Astrocyte (in vitro differentiated cells and primary cell): ENCODE measurements around the gene FCN3. TPM values are rescaled to one million over a fixed set of nuclear protein-coding genes. Genes with fewer than 3 reads are reported as not detected.
A peak's percentile ranks its signal among the peaks of the same experiment; 100 is the strongest.

Experiments used
- DNase-seq: peaks from one replicate; pipeline ENCODE4 v3.0.0-alpha.2; 2010; ENCODE audit warnings: low read depth
- FAIRE-seq: peaks from 2 replicates; lab custom pipeline; 2011; peaks lifted over from hg19 to GRCh38; lab: Jason Lieb, UNC
- H2AFZ ChIP-seq: 2 replicates; pipeline ENCODE4 v1.6.0; 2012; ENCODE audit warnings: low read depth, low read length, inconsistent platforms
- H3K27ac ChIP-seq: 2 replicates; pipeline ENCODE4 v1.5.1; 2011; ENCODE audit warnings: low read depth, low read length, inconsistent platforms
- H3K27me3 ChIP-seq: 2 replicates; pipeline ENCODE4 v1.6.0; 2011; ENCODE audit warnings: low read length, inconsistent platforms; ENCODE audit not compliant: insufficient read depth
- H3K36me3 ChIP-seq: 2 replicates; pipeline ENCODE4 v1.5.1; 2011; ENCODE audit warnings: low read length, inconsistent platforms; ENCODE audit not compliant: insufficient read depth
- H3K4me1 ChIP-seq: 2 replicates; pipeline ENCODE4 v1.5.1; 2011; ENCODE audit warnings: low read length, inconsistent platforms; ENCODE audit not compliant: insufficient read depth
- H3K4me2 ChIP-seq: 2 replicates; pipeline ENCODE4 v1.6.0; 2012; ENCODE audit warnings: low read length, inconsistent platforms
- H3K4me3 ChIP-seq: 2 replicates; pipeline ENCODE4 v1.5.1; 2011; ENCODE audit warnings: low read depth, mild to moderate bottlenecking, low read length, inconsistent platforms; ENCODE audit not compliant: insufficient read depth
- H3K79me2 ChIP-seq: 2 replicates; pipeline ENCODE4 v1.6.0; 2012; ENCODE audit warnings: mild to moderate bottlenecking, low read length, inconsistent platforms; ENCODE audit not compliant: insufficient read depth
- H3K9ac ChIP-seq: 2 replicates; pipeline ENCODE4 v1.6.0; 2012; ENCODE audit warnings: mild to moderate bottlenecking, low read length, inconsistent platforms
- H3K9me3 ChIP-seq: 2 replicates; pipeline ENCODE4 v1.5.1; 2012; ENCODE audit warnings: low read depth, mild to moderate bottlenecking, low read length, inconsistent platforms; ENCODE audit not compliant: insufficient read depth
- H4K20me1 ChIP-seq: 2 replicates; pipeline ENCODE4 v1.6.0; 2012; ENCODE audit warnings: low read length, inconsistent platforms; ENCODE audit not compliant: insufficient read depth
- H3K27ac Mint-ChIP-seq: one replicate; pipeline ENCODE4 v1.8.0; 2021; ENCODE audit warnings: mild to moderate bottlenecking, mixed read lengths; ENCODE audit not compliant: unreplicated experiment
- H3K27me3 Mint-ChIP-seq: one replicate; pipeline ENCODE4 v1.8.0; 2021; ENCODE audit warnings: low read depth, mixed read lengths; ENCODE audit not compliant: unreplicated experiment
- H3K36me3 Mint-ChIP-seq: one replicate; pipeline ENCODE4 v1.8.0; 2021; ENCODE audit warnings: low read depth, mixed read lengths; ENCODE audit not compliant: unreplicated experiment
- H3K4me1 Mint-ChIP-seq: one replicate; pipeline ENCODE4 v1.8.0; 2021; ENCODE audit warnings: low read depth, mixed read lengths; ENCODE audit not compliant: unreplicated experiment
- H3K4me3 Mint-ChIP-seq: one replicate; pipeline ENCODE4 v1.8.0; 2021; ENCODE audit warnings: mild to moderate bottlenecking, moderate library complexity, mixed read lengths; ENCODE audit not compliant: unreplicated experiment
- H3K9me3 Mint-ChIP-seq: one replicate; pipeline ENCODE4 v1.8.0; 2021; ENCODE audit warnings: mild to moderate bottlenecking, mixed read lengths; ENCODE audit not compliant: unreplicated experiment
- CTCF ChIP-seq: IDR thresholded peaks from 2 replicates; pipeline ENCODE4 v1.5.1; 2011; ENCODE audit warnings: low read depth, mild to moderate bottlenecking, inconsistent platforms, low read length, moderate library complexity; ENCODE audit not compliant: insufficient read depth
- EZH2 ChIP-seq: IDR thresholded peaks from 2 replicates; pipeline ENCODE4 v1.6.1; 2012; ENCODE audit warnings: mild to moderate bottlenecking, low read length, inconsistent platforms; ENCODE audit not compliant: insufficient read depth
- total RNA-seq: library from RNA; stranded (reverse); gene quantifications from 2 replicates; pipeline ENCODE4 v1.2.1, GENCODE V29; 2021

Gene FCN3
- total RNA-seq, 1 donor from 2014 or later = not detected

DNA sequence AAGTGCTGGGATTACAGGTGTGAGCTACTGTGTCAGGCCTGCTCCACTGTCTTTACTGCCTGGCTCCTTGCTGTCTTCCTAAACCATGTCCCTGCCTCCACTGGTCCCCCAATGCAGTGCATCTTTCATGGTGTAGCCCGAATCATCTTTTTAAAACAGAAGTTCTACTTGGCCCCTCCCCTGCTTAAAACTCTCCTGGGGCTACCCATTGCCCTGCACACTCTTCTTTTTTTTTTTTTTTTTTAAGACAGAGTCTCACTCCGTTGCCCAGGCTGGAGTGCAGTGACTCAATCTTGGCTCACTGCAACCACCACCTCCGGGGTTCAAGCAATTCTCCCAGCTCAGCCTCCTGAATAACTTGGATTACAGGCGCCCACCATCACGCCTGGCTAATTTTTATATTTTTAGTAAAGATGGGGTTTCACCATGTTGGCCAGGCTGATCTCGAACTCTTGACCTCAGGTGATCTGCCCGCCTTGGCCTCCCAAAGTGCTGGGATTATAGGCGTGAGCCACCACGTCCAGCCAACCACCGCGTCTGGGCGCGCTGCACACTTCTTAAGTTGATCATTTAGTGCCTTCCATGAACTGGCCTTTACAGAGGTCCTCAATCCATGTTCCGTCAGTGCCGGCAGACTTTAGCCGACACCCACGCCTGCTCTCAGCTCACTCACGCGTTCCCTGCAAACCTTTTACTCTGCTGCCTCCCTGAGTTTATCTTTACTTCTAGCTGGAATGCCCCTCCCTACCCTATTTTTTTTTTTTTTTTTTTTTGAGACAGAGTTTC is 2.4 kb downstream of the FCN3 start:
- TF ChIP-seq CTCF (no peak), EZH2 (no peak)
- no peak overlapping the region for H2AFZ ChIP-seq
- no peaks in the 10 kb centered on the region for H4K20me1 ChIP-seq
- H3K36me3 Mint-ChIP-seq = no peaks in the 10 kb centered on the region
- H3K36me3 ChIP-seq = no peaks in the 10 kb centered on the region
- no peaks in the 10 kb centered on the region for H3K27me3 ChIP-seq
- no peaks in the 10 kb centered on the region for H3K4me1 Mint-ChIP-seq
- no peak overlapping the region for H3K4me3 Mint-ChIP-seq
- no peaks in the 10 kb centered on the region for H3K79me2 ChIP-seq
- H3K4me2 ChIP-seq = no peak overlapping the region
- H3K27me3 Mint-ChIP-seq = peaks cover 12% of the 10 kb centered on the region
- no peak overlapping the region for H3K9ac ChIP-seq
- no peaks in the 10 kb centered on the region for H3K9me3 Mint-ChIP-seq
- no peak overlapping the region for H3K4me3 ChIP-seq
- no peak overlapping the region for H3K27ac ChIP-seq
- no peak overlapping the region for H3K27ac Mint-ChIP-seq
- H3K4me1 ChIP-seq = peaks cover under 1% of the 10 kb centered on the region
- FAIRE-seq (no peak), DNase-seq (no peak)
- H3K9me3 ChIP-seq = no peaks in the 10 kb centered on the region

DNA sequence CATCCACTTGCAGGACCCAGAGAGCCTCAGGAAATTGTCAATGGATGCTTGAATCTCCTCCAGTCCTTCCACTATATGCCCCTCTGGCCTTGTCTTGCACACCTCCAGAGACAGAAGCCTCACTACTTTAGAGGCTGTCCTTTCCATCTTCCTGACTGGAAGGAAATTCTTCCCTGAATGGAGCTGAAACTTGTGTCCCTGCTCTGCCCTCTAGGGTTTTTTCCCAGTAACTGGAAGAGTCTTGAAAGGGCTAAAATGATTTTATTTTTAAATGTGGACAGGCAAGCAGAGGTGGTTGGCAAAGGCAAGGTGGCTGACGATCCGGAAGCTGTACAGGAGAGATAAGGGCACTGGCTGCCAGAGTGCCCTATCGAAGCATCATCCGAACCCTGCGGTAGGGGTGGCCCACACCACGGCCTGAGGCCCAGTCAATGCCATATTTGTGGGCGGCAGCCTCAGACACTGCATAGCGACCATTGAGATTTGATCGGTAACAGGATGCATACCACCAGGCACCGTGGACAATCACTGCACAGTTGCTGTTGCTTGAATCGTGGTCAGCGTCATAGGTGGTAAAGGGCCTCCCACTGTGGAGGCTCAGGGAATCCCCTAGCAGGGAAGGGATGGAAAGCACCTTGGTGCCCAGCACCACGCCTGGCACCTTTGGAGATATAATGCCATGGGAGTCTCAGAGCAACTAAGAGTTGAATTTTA is 5.6 kb downstream of the FCN3 start:
- no peaks in the 10 kb centered on the region for H3K36me3 Mint-ChIP-seq
- H3K4me1 Mint-ChIP-seq = peaks cover 2% of the 10 kb centered on the region
- Histone ChIP-seq H3K9me3 (no peaks in the 10 kb centered on the region), H3K27me3 (no peaks in the 10 kb centered on the region), H3K9ac (no peak overlapping the region), H3K36me3 (no peaks in the 10 kb centered on the region), H3K4me1 (peaks cover 15% of the 10 kb centered on the region), H3K4me2 (no peak overlapping the region), H3K27ac (no peak overlapping the region), H4K20me1 (no peaks in the 10 kb centered on the region), H3K4me3 (no peak overlapping the region), H2AFZ (no peak overlapping the region), H3K79me2 (no peaks in the 10 kb centered on the region)
- no peaks in the 10 kb centered on the region for H3K9me3 Mint-ChIP-seq
- peak overlapping the region; percentile 34 for H3K4me3 Mint-ChIP-seq
- DNase-seq (no peak), FAIRE-seq (no peak)
- H3K27me3 Mint-ChIP-seq = peaks cover 9% of the 10 kb centered on the region
- H3K27ac Mint-ChIP-seq = no peak overlapping the region
- TF ChIP-seq EZH2 (no peak), CTCF (no peak)
